ENCODE measurements around the gene GBE1.

GRCh38 chr3:81496407-81497104 lies 264.9 kb downstream of the GBE1 start:
- no peak for TF ChIP-seq POLR2AphosphoS5 (IDR thresholded peaks at IDR 0.05; ENCODE audit: insufficient read depth in 1 of 2, low read depth in 1 of 2)
- no peak for TF ChIP-seq CTCF (IDR thresholded peaks at IDR 0.05)
- no peak for TF ChIP-seq POLR2A (IDR thresholded peaks at IDR 0.05)

Measured in vagina (tissue), 2 donors.